ENCODE measurements around the gene PRKCE. TPM values are rescaled to one million over a fixed set of nuclear protein-coding genes. Genes with fewer than 3 reads are reported as not detected.

Gene PRKCE
- total RNA-seq, 2 donors from 2014 or later = 5.8 to 18.1 TPM

DNA sequence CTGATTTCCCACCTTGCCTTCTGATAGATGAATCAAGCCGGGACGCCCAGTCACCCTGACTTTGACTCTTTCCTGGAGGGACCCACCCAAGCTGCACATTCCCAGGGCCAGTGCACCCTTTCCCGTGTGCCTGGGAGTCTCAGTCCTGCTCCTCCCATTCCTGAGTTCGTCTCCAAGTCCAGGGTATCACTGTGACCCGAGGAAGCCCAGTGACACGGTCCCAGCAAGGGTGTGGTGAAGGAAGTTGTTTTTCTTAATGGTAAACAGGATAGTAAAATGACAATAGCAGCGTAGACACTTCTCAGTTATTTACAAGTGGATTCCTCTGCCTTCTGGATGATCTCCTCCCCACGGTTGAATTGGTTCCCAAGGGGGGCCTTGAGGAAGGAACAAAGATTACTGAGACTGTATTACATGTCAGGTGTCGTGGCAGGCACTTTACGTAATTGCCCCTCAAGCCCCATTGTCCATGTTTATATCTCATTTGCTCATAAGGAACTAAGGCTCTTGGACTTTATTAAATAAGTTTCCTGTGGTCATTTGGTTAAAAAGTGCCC is 123.3 kb downstream of the PRKCE start:
- H3K4me1 ChIP-seq (ENCODE audit: control insufficient read depth in 1 of 2, low read depth in 2 of 2) = peaks cover 3 to 21% of the 10 kb centered on the region in 2 donors
- TF ChIP-seq, protein P1, sequence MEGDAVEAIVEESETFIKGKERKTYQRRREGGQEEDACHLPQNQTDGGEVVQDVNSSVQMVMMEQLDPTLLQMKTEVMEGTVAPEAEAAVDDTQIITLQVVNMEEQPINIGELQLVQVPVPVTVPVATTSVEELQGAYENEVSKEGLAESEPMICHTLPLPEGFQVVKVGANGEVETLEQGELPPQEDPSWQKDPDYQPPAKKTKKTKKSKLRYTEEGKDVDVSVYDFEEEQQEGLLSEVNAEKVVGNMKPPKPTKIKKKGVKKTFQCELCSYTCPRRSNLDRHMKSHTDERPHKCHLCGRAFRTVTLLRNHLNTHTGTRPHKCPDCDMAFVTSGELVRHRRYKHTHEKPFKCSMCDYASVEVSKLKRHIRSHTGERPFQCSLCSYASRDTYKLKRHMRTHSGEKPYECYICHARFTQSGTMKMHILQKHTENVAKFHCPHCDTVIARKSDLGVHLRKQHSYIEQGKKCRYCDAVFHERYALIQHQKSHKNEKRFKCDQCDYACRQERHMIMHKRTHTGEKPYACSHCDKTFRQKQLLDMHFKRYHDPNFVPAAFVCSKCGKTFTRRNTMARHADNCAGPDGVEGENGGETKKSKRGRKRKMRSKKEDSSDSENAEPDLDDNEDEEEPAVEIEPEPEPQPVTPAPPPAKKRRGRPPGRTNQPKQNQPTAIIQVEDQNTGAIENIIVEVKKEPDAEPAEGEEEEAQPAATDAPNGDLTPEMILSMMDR (IDR thresholded peaks at IDR 0.05) = no peak
- H3K27me3 ChIP-seq (replicated peaks; ENCODE audit: insufficient read depth) = no peaks in the 10 kb centered on the region
- no peaks in the 10 kb centered on the region for H3K36me3 ChIP-seq
- H3K27ac ChIP-seq = no peak overlapping the region
- H3K9me3 ChIP-seq = no peaks in the 10 kb centered on the region
- ATAC-seq (ENCODE audit: insufficient number of reproducible peaks, low FRiP score, low read depth) (no peak), DNase-seq (ENCODE audit: low spot score) (no peak)
- H3K4me3 ChIP-seq = no peak overlapping the region

GRCh38 chr2:45776160-45776955 is 124.9 kb downstream of the PRKCE start:
- no peaks in the 10 kb centered on the region for H3K36me3 ChIP-seq
- DNase-seq (ENCODE audit: low spot score) (no peak), ATAC-seq (ENCODE audit: insufficient number of reproducible peaks, low FRiP score, low read depth) (no peak)
- no peaks in the 10 kb centered on the region for H3K27me3 ChIP-seq (replicated peaks; ENCODE audit: insufficient read depth)
- no peak overlapping the region for H3K27ac ChIP-seq
- TF ChIP-seq, protein P1 (IDR thresholded peaks at IDR 0.05) = no peak
- no peaks in the 10 kb centered on the region for H3K9me3 ChIP-seq
- peaks cover 0 to 5% of the 10 kb centered on the region in 2 donors for H3K4me1 ChIP-seq (ENCODE audit: control insufficient read depth in 1 of 2, low read depth in 2 of 2)
- no peak overlapping the region for H3K4me3 ChIP-seq

GRCh38 chr2:45777996-45778719 is 126.7 kb downstream of the PRKCE start:
- Histone ChIP-seq H3K27me3 (replicated peaks; ENCODE audit: insufficient read depth) (no peaks in the 10 kb centered on the region), H3K9me3 (no peaks in the 10 kb centered on the region), H3K27ac (no peak overlapping the region), H3K4me1 (ENCODE audit: control insufficient read depth in 1 of 2, low read depth in 2 of 2) (no peaks in the 10 kb centered on the region), H3K4me3 (peak overlapping the region; percentile 44), H3K36me3 (no peaks in the 10 kb centered on the region)
- TF ChIP-seq, protein P1 (IDR thresholded peaks at IDR 0.05) = no peak
- no peak for ATAC-seq (ENCODE audit: insufficient number of reproducible peaks, low FRiP score, low read depth)
- no peak for DNase-seq (ENCODE audit: low spot score)

DNA sequence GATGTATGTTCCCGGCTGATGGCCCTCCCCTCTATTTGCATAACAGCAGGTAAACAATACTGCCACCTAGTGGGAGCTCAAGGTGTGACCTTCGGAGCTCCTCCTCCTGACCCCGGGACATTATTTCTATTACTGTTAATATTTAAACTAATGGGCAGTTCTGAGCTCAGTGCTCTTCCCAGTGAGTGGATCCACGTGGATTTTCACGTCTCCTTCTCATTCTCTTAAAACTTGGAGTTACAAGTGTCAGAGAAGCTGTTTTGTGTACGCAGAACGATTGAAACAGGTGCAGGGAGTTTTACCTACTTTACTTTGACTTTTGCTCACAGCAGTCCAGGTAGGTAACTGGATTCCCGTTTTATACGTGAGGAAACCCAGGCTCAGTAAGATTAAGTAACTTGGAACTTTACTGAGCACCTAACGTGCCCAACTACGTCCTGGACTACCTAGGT is 127.3 kb downstream of the PRKCE start:
- ATAC-seq (ENCODE audit: insufficient number of reproducible peaks, low FRiP score, low read depth) = no peak
- TF ChIP-seq, protein P1 (IDR thresholded peaks at IDR 0.05) = peak; percentile 80
- no peaks in the 10 kb centered on the region for H3K4me1 ChIP-seq (ENCODE audit: control insufficient read depth in 1 of 2, low read depth in 2 of 2)

More for the DNA sequence above, 127.3 kb downstream of the PRKCE start:
- Histone ChIP-seq H3K36me3 (no peaks in the 10 kb centered on the region), H3K27ac (no peak overlapping the region), H3K9me3 (no peaks in the 10 kb centered on the region), H3K27me3 (replicated peaks; ENCODE audit: insufficient read depth) (no peaks in the 10 kb centered on the region), H3K4me3 (peak overlapping the region; percentile 44)
- peak; percentile 20 for DNase-seq (ENCODE audit: low spot score)
